GM13976 (cell line): ENCODE results near the gene POTEH.
"Not testable (repeated sequence)": the region's sequence is repeated elsewhere in the genome, so short reads cannot be mapped to it uniquely, and the experiment has no call there.

Experiments used
- DNase-seq: peaks from one replicate; pipeline ENCODE4 v3.0.0; 2012; ENCODE audit warnings: low spot score
- in situ Hi-C: fragments of 300-500 bp; cut with MboI; formaldehyde crosslinking; loops from one replicate; pipeline ENCODE4 v1.12.0; 2022; ENCODE audit warnings: low sequenced_read_pairs, mixed read lengths, inconsistent platforms; ENCODE audit not compliant: unreplicated experiment

Gene POTEH

DNA sequence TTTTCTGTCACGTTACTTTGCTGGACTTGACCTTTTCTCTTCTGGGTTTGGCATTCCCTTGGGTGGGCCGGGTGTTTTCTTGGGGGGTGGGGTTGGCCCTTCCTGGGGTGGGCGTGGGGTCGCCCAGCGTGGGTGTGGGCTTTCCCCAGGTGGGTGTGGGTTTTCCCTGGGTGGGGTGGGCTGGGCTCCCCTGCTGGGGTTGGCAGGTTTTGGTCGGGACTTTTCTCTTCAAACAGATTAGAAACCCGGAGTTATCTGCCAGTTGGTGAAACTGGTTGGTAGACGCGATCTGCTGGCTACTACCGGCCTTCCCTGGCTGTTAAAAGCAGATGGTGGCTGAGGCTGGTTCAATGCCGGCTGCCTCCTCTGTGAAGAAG lies at the start of gene POTEH:
TSS of gene POTEH (plus strand) at position 278 of the 377 bp plus-strand sequence. CDS start at position 330, 52 bp downstream.
- in situ Hi-C loops, DNase-seq: not testable (repeated sequence)

DNA sequence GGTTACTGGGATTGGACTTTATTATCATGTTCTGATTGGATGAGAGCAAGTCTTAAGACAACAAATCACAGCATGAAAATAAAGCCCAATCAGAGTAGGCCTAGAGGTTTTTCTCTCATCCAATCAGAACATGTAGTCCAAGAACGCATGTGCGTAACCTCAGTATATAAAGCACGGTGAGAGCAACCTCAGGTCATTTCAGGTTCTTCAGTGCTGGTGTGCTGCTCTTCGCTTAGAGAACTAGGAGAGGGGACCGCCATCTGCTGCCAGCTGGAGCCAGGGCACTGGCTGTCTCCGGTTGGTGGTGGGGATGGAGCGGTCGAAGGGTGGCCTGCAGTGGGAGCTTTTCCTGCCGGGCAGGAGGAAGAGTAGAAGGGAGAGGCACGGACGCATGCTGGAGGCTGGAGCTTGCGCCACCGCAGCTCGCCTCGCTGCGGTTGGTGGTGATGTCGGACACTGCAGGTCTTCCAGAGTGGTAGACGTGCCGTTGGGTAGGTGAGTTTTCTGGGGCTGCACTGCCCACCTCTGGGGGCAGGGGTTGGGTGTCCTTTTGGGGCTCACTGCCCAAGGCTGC lies 47.5 kb upstream of the POTEH start:
- DNase-seq, in situ Hi-C loops: not testable (repeated sequence)

DNA sequence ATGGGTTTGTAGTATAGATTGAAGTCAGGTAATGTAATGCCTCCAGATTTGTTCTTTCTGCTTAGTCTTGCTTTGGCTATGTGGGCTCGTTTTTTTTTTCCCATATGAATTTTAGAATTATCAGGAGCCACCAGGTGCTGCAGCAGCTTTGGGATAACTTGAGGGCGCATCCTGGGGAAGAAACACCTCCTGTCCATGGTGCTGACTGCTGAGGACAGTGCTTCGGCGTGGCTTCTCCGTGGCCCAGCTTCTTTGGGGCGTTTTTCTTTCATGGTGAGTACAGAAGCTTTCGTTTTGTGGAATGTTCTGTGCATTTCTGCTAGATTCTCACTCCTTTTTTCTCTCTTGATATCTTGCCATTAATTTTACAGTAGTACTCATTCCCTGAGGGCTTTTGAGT lies 37.9 kb upstream of the POTEH start:
- DNase-seq, in situ Hi-C loops: not testable (repeated sequence)

DNA sequence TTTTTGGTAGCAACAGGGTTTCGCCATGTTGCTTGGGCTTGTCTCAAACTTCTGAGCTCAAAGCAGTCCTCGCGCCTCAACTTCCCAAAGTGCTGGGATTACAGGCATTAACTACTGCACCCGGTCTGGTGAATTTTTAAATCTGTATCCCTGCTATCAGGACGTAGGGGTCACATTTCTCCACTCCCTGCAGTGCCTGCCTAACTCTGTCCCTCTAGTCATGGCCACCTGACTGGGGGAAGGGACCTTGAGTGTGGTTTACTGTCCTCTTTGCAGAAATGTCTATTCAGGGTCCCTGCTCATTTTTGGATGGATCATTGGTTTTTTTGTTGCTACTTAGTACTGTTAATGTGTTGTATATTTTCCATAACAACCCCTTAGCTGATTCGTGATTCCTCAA lies 37.1 kb upstream of the POTEH start:
- in situ Hi-C loops, DNase-seq: not testable (repeated sequence)

DNA sequence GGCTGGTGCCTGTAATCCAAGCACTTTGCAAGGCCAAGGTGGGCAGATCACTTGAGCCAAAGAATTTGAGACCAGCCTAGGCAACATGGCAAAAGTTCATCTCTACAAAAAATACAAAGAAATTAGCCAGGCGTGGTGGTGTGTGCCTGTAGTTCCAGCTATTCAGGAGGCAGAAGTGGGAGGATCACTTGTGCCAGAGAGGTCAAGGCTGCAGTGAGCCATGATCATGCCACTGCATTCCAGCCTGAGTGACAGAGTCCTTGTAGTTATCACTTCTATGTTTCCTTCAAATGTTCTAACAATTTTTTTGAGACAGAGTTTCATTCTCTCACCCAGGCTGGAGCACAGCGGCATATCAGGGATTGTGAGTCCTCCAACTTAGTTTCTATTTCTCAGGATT lies 36.6 kb upstream of the POTEH start:
- DNase-seq, in situ Hi-C loops: not testable (repeated sequence)

DNA sequence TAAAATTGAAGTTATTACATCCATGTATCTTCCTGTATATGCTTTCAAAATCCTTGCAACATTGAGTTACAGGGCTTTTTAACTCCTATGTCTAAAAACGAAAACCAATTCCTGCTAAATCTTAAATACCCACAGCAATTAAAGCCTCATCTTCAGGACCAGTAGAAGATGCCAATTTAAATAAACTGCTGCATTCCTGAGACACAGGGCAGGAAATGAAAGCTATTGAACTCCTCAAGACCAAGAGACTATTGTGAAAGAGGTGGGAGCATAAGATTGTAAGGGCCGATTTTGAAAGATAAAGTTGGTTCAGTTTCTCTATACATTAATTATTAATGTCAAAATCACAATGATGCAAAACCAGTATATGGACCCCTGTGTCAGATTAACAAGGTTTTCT lies 28.7 kb upstream of the POTEH start:
- DNase-seq, in situ Hi-C loops: not testable (repeated sequence)

DNA sequence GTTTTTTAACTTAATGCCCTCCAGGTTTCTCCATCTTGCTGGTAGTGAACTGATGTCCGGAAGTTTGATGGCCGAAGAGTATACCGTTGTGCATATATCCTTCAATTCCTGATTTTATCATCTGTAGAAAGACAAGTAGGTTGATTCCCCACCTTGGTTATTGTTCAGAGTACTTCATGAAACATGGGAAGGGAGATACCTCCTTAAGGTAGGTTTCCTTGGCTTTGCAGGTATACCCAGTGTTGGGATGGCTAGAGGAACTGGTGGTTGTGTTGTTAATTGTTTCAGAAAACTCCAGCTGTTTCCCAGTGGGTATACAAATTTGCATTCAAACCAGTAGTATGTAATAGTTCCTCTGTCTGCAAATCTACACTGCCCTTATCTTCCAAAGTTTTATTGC lies 25.1 kb upstream of the POTEH start:
- DNase-seq, in situ Hi-C loops: not testable (repeated sequence)

DNA sequence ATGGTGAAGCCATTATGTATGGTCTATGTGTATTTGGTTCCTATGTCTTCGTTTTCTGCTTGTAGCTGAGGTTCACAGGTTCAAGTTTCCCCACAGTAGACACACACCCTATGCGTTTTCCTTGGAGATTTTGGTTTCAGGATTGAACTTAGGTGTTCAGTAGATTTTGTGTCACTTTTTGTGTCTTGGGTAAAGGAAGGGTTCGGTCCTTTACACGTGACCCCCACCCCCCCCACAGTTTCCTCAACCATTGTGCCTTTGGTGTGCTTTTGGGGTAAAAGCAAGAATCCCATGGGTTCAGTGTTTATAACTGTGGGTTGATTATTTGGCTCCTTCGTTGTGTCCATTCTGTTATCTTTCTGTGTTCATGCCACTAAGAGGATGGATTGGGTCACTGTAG lies 24.3 kb upstream of the POTEH start:
- in situ Hi-C loops, DNase-seq: not testable (repeated sequence)

DNA sequence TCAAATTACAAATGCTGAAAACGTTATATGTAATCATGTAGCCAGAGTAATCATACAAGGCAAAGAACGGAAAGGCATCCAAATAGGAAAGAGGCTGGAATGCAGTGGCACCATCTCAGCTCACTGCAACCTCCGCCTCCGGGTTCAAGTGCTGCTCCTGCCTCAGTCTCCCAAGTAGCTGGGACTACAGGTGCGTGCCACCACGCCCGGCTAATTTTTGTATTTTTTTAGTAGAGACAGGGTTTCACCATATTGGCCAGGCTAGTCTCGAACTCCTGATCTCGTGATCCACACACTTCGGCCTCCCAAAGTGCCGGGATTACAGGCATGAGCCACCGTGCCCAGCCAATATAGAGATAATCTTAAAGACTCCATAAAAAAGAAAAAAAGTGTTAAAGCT lies 20.4 kb upstream of the POTEH start:
- in situ Hi-C loops, DNase-seq: not testable (repeated sequence)

DNA sequence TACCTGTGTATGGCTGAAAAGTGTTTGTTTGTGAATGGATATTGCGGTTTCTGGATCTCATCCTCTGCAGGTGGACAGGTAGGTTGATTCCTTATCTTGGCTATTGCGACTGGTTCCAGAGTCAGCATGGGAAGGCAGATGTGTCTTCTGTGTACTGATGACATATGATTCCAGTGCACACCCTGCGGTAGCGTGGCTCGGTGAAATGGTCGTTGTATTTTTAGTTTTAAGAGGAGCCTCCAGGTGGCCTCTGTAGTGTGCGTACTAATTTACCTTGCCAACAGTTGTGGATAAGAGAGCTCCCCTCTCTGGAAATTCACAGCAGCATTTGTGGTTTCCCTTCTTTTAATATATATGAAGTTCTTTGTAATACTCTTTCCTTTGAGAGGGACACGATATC lies 10.1 kb upstream of the POTEH start:
- in situ Hi-C loops, DNase-seq: not testable (repeated sequence)

DNA sequence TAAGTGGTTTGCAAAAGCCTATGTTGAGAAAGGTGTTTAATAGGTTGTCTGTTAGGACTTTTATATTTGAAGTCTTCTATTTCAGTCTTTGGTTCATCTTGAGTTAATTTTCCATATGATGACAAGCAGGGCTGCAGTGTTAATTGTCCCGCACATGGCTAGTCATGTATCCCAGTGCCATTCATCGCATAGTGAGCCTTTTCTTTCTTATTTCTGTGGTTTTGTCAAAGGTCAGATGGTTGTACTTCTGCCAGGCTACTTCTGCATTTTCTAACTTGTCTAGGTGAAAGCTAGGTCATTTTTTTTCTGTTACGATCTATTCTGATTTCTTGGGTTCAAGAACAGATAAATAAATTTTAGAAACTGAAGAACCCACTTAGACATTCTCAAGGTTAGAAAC lies 5.7 kb upstream of the POTEH start:
- in situ Hi-C loops, DNase-seq: not testable (repeated sequence)

DNA sequence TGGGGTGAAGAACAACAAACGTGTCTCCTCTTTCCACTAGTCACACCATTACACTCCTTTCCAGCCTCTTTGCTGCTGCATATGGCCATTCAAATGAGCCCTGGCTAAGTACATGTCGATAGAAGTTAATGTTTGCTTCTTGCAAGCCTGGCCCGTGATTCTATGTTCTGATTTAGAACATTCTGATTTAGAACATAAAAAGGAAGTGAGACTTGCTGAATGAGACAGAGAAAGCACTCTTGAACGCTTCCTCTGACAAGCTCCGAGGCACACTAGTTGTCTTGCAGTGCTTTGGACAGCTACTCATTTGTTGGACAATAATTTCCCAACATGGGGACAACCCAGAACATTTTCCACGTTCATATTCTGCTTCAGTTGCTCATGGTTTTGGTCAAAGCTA lies 5.1 kb upstream of the POTEH start:
- in situ Hi-C loops, DNase-seq: not testable (repeated sequence)

DNA sequence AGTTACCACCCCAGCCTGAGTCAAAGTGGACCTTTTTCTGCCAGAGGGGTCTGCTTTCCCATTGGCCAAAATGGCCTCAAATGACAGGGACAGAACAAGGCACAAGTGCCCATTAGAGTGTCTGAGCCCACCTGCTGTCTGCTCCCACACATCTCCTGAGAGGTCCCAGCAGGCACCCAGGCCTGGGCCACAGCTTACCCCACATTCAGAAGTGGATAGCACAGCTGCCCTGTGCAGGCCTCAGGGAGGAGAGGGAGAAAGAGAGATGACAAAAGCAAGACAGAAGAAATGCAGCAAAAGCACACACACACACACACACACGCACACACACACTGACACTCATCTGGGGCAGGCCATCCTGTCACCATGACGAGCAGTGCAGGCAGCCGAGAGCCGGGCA lies 4.2 kb upstream of the POTEH start:
- in situ Hi-C loops, DNase-seq: not testable (repeated sequence)

DNA sequence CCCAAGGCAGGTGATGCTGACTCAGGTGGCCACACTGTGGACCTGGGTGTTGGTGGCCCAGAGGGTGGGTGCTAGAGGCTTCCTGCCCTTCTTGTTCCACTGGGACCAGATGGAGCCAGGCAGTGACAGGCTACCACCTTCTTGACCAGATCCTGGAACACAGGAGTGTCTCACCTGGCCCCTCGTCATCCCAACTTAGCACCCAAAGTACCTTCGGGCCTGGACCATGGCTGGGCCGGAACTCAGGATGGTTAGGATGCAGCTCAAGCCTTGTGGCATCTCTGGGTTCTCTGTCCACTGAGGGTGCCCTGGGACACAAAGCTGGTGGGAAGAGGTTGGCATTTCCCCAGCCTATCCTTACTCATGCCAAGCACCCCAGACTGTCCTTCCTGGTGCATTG lies 2.7 kb upstream of the POTEH start:
- in situ Hi-C loops, DNase-seq: not testable (repeated sequence)

DNA sequence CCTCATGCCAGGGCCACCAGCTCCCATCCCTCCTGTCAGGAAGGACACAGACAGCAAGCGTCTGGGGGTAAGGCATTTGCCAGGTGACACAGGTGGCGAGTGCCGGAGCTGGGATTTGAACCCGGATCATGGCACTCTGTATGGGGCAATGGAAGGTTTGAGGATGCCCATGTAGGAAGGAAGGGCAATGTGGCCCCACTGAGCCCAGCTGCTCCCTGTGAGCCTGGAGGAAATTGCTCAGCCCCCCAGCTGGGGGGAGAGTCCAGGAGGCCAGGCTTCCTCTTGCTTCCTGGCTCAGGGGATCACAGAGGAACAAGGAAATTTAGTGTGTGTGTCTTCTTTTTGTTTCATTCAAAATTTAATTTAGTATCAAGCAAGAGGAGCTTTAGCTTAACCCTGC lies 2.1 kb upstream of the POTEH start:
- DNase-seq, in situ Hi-C loops: not testable (repeated sequence)

DNA sequence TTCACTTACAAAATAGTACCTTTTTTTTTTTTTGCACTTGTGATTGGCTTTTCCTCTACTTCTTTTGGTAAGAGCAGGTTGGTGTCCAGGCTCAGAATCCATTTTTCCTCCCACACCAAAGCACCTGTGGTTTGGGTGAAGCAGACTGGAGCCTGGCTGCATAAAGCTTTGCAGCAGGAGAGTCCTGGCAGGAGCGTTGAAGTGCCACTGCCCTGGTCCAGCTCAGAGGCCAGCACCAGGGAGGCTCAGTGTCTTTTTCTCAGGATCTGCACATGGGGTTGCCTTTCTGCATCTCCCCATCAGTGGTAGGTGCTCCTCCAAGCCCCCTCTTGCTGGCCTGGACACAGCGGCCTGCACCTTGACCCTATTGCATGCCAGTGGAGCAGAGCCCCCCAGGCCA lies 1.7 kb upstream of the POTEH start:
- DNase-seq, in situ Hi-C loops: not testable (repeated sequence)

DNA sequence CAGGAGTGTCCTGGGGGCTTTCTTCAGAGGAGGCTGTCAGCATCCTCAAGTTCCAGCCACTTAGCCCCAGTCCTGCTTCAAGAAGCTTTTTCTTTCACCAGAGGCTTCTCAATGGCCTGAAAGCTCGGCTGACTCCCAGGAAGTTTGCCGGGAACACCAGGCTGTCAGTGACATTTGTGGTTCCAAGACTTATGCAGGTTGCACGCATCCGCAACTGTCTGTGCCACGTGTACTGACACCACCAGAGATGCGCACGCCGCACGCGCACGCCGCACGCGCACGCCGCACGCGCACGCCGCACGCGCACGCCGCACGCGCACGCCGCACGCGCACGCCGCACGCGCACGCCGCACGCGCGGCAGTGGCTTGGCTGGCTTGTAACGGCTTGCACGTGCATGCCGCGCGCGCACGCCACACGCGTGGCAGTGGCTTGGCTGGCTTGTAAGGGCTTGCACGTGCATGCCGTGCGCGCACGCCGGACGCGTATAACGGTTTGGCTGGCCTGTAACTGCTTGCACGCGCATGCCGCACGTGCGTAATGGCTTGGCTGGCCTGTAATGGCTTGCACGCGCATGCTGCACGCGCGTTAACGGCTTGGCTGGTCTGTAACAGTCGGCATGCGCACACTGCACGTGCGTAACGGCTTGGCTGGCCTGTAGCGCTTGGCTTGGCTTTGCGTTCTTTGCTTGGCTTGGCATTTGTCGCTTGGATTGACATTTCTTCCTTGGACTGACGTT lies 646 bp upstream of the POTEH start:
- DNase-seq, in situ Hi-C loops: not testable (repeated sequence)

DNA sequence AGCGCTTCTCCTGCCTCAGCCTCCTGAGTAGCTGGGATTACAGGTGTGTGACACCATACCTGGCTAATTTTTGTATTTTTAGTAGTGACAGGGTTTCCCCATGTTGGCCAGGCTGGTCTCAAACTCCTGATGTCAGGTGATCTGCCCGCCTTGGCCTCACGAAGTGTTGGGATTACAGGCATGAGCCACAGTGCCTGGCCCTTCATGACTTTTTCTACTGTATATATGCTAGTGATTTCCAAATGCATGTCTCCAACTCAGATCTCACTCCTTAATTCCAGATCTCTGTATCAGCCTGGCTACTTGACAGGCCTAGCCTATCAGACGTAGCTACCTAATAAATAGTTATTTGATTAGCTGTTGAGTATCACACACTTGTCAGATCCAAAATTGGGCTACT lies 23.8 kb downstream of the POTEH start:
- in situ Hi-C loops: not testable (repeated sequence)

DNA sequence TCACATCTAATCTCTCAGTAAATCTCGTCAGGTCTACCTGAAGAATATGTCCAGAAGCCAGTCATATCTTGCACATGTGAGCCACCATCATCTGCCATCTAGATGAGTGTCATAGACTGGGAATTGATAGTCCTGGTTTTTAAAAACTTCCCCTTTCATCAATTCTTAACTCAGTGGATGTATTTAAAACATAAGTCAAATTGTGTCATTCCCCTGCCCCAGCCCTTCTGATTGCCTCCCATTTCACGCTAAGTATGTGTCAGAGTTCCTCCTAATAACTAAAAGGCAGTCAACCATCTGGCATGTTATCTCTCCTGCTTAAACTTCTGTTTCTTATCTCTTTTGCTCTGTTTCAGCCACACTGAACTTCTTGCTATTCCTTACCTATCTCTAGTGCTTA lies 24.3 kb downstream of the POTEH start:
- DNase-seq, in situ Hi-C loops: not testable (repeated sequence)

More for the DNA sequence above, 23.8 kb downstream of the POTEH start:
- DNase-seq: not testable (repeated sequence)

DNA sequence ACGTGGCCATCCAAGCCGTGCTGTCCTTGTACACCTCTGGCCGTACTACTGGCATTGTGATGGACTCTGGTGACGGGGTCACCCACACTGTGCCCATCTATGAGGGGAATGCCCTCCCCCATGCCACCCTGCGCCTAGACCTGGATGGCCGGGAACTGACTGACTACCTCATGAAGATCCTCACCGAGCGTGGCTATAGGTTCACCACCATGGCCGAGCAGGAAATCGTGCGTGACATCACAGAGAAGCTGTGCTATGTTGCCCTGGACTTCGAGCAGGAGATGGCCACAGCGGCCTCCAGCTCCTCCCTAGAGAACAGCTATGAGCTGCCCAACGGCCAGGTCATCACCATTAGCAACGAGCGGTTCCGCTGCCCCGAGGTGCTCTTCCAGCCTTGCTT lies 32.1 kb downstream of the POTEH start:
- DNase-seq, in situ Hi-C loops: not testable (repeated sequence)
